ENCODE results near the gene NOL9. TPM values are rescaled to one million over a fixed set of nuclear protein-coding genes. Genes with fewer than 3 reads are reported as not detected.
A peak's percentile ranks its signal among the peaks of the same experiment; 100 is the strongest.

NOL9 gene
- polyA plus RNA-seq, 3 donors = 3.7 to 11.5 (median 7.6) TPM

DNA sequence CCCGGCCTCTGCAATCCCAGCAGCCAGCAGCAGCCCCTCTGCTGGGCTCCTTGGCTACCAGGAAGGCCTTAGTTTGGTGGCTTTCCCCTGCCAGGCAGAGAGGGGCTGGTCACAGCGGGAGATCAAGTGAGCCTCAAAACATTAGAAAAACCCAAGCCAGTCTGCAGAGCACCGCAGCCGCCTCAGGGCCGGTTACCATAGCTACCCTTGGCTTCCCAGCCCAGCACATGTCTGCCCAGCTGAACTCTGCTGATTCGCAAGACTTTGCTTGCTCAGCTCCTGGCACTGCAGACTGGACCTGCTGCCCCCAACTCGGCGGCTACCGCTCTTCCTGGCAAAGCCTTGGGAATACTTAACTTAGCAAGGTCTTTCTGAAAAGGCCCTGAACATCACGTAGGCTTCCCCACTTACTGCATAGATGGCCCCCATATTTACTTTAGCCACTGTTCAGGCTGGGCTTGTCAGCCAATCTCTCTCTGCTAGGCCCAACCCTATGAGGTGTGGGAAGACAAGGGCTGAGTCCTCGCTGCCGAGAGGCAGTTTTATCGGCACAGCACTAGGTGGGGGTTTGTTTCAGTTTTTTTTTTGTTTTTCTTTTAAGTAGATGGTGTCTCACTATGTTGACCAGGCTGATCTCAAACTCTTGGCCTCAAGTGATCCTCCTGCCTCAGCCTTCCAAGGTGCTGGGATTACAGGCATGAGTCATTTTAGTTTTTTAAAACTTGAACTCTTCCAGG is 34.2 kb downstream of the NOL9 start:
- Histone ChIP-seq H3K27me3 (ENCODE audit: control insufficient read depth in 2 of 2, insufficient read depth in 2 of 2, low read length in 2 of 2) (no peaks in the 10 kb centered on the region), H3K27ac (ENCODE audit: low read depth in 1 of 2, low read length in 2 of 2) (no peak overlapping the region), H3K9ac (ENCODE audit: insufficient read depth, low read length, poor library complexity, severe bottlenecking) (no peak overlapping the region), H4K20me1 (ENCODE audit: insufficient read depth, low read length) (no peaks in the 10 kb centered on the region), H2AFZ (ENCODE audit: insufficient read depth, low read depth, low read length, poor library complexity, severe bottlenecking) (no peak overlapping the region), H3K9me3 (replicated peaks in 1 of 2; ENCODE audit: control insufficient read depth in 1 of 2, insufficient read depth in 1 of 2, low read length in 2 of 2) (no peaks in the 10 kb centered on the region), H3K4me3 (replicated peaks in 1 of 3; ENCODE audit: low read depth in 2 of 3, low read length in 3 of 3) (no peak overlapping the region), H3K4me2 (replicated peaks; ENCODE audit: extremely low read depth, low read length, poor library complexity, severe bottlenecking) (no peak overlapping the region), H3K79me2 (ENCODE audit: insufficient read depth, low read length) (no peaks in the 10 kb centered on the region), H3K4me1 (ENCODE audit: control insufficient read depth in 1 of 2, insufficient read depth in 2 of 2, low read length in 2 of 2) (no peaks in the 10 kb centered on the region), H3K36me3 (replicated peaks in 1 of 2; ENCODE audit: control insufficient read depth in 1 of 2, insufficient read depth in 2 of 2, low read length in 2 of 2) (peaks cover 3 to 10% of the 10 kb centered on the region in 2 donors)
- H3K36me3 Mint-ChIP-seq = peaks cover 13 to 17% of the 10 kb centered on the region in 2 donors
- H3K4me3 Mint-ChIP-seq = no peak overlapping the region
- H3K9me3 Mint-ChIP-seq = no peaks in the 10 kb centered on the region
- H3K27ac Mint-ChIP-seq = no peak overlapping the region
- DNase-seq = no peak
- intact Hi-C loops (cut with micrococcal nuclease) = no loop called here
- peaks cover 0 to 3% (median 0%) of the 10 kb centered on the region in 3 donors for H3K27me3 Mint-ChIP-seq (ENCODE audit: low read depth in 3 of 3)
- WGBS (ENCODE audit: insufficient coverage) = 77% methylated on average over 11 of the region's 13 CpGs
- TF ChIP-seq, protein P1, sequence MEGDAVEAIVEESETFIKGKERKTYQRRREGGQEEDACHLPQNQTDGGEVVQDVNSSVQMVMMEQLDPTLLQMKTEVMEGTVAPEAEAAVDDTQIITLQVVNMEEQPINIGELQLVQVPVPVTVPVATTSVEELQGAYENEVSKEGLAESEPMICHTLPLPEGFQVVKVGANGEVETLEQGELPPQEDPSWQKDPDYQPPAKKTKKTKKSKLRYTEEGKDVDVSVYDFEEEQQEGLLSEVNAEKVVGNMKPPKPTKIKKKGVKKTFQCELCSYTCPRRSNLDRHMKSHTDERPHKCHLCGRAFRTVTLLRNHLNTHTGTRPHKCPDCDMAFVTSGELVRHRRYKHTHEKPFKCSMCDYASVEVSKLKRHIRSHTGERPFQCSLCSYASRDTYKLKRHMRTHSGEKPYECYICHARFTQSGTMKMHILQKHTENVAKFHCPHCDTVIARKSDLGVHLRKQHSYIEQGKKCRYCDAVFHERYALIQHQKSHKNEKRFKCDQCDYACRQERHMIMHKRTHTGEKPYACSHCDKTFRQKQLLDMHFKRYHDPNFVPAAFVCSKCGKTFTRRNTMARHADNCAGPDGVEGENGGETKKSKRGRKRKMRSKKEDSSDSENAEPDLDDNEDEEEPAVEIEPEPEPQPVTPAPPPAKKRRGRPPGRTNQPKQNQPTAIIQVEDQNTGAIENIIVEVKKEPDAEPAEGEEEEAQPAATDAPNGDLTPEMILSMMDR (IDR thresholded peaks at IDR 0.05) = no peak
- H3K4me1 Mint-ChIP-seq = no peaks in the 10 kb centered on the region

DNA sequence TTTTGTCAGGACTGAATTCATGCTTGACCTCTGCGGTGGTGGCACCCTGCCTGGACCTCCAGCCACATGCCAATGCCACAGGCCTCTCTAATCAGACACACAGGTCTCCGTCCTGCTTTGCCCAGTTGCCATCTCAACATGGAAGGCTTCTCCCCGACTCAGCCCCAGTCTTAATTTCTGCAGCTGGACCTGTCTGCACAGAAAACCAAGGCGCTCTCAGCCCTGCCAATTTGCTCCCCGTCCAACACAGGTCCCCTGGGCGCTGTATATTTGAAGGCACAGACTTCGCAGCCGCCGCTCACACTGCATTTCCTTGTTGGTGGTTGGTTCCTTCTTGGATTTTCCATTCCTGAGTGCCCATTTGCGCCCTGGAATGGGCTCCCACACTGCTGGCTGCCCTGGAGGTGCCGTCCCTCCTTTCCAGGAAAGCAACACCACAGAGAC is 34.8 kb downstream of the NOL9 start:
- no peaks in the 10 kb centered on the region for H4K20me1 ChIP-seq (ENCODE audit: insufficient read depth, low read length)
- Mint-ChIP-seq H3K9me3 (no peaks in the 10 kb centered on the region), H3K4me1 (no peaks in the 10 kb centered on the region), H3K27me3 (ENCODE audit: low read depth in 3 of 3) (peaks cover 0 to 3% (median 0%) of the 10 kb centered on the region in 3 donors), H3K27ac (peak overlapping the region in 1 of 7 donors; percentile 3), H3K4me3 (no peak overlapping the region), H3K36me3 (peaks cover 11% of the 10 kb centered on the region in 2 donors)
- H3K36me3 ChIP-seq (replicated peaks in 1 of 2; ENCODE audit: control insufficient read depth in 1 of 2, insufficient read depth in 2 of 2, low read length in 2 of 2) = peaks cover 3 to 7% of the 10 kb centered on the region in 2 donors
- H3K4me2 ChIP-seq (replicated peaks; ENCODE audit: extremely low read depth, low read length, poor library complexity, severe bottlenecking) = no peak overlapping the region
- H3K9me3 ChIP-seq (replicated peaks in 1 of 2; ENCODE audit: control insufficient read depth in 1 of 2, insufficient read depth in 1 of 2, low read length in 2 of 2) = no peaks in the 10 kb centered on the region
- no peak for DNase-seq
- 88% methylated on average over 5 of the region's 11 CpGs for WGBS (ENCODE audit: insufficient coverage)
- no peaks in the 10 kb centered on the region for H3K4me1 ChIP-seq (ENCODE audit: control insufficient read depth in 1 of 2, insufficient read depth in 2 of 2, low read length in 2 of 2)
- TF ChIP-seq, protein P1 (IDR thresholded peaks at IDR 0.05) = no peak
- no peaks in the 10 kb centered on the region for H3K79me2 ChIP-seq (ENCODE audit: insufficient read depth, low read length)
- H2AFZ ChIP-seq (ENCODE audit: insufficient read depth, low read depth, low read length, poor library complexity, severe bottlenecking) = no peak overlapping the region
- H3K27ac ChIP-seq (ENCODE audit: low read depth in 1 of 2, low read length in 2 of 2) = no peak overlapping the region
- no peak overlapping the region for H3K9ac ChIP-seq (ENCODE audit: insufficient read depth, low read length, poor library complexity, severe bottlenecking)
- intact Hi-C loops (cut with micrococcal nuclease) = no loop called here
- H3K4me3 ChIP-seq (replicated peaks in 1 of 3; ENCODE audit: low read depth in 2 of 3, low read length in 3 of 3) = no peak overlapping the region
- no peaks in the 10 kb centered on the region for H3K27me3 ChIP-seq (ENCODE audit: control insufficient read depth in 2 of 2, insufficient read depth in 2 of 2, low read length in 2 of 2)

Measured in CD14-positive monocyte (primary cell).